Vagina (tissue), 2 donors: Measurements from ENCODE around the gene SOCS1.

Experiments
- CTCF ChIP-seq, 3 experiments: fragments of 450-650 bp in 2 of 3; fragments of 200-600 bp in 1 of 3; sonication (generic) in 1 of 3; IDR thresholded peaks; one replicate each; pipeline ENCODE4 v1.5.1; 2017 to 2019; ENCODE audit warnings: antibody characterized with exemption in 3 of 3, mild to moderate bottlenecking in 2 of 3, moderate library complexity in 2 of 3
- POLR2A ChIP-seq, 2 donors: fragments of 450-650 bp; IDR thresholded peaks; one replicate each; pipeline ENCODE4 v1.6.1; 2017; ENCODE audit warnings: antibody characterized with exemption in 2 of 2, mild to moderate bottlenecking in 2 of 2, moderate library complexity in 2 of 2
- POLR2AphosphoS5 ChIP-seq, 2 donors: sonication (generic); formaldehyde crosslinking; IDR thresholded peaks; one replicate each; pipeline ENCODE4 v1.9.0; 2017; ENCODE audit warnings: antibody characterized with exemption in 2 of 2, mild to moderate bottlenecking in 2 of 2, low read depth in 1 of 2; ENCODE audit not compliant: insufficient read depth in 1 of 2

DNA sequence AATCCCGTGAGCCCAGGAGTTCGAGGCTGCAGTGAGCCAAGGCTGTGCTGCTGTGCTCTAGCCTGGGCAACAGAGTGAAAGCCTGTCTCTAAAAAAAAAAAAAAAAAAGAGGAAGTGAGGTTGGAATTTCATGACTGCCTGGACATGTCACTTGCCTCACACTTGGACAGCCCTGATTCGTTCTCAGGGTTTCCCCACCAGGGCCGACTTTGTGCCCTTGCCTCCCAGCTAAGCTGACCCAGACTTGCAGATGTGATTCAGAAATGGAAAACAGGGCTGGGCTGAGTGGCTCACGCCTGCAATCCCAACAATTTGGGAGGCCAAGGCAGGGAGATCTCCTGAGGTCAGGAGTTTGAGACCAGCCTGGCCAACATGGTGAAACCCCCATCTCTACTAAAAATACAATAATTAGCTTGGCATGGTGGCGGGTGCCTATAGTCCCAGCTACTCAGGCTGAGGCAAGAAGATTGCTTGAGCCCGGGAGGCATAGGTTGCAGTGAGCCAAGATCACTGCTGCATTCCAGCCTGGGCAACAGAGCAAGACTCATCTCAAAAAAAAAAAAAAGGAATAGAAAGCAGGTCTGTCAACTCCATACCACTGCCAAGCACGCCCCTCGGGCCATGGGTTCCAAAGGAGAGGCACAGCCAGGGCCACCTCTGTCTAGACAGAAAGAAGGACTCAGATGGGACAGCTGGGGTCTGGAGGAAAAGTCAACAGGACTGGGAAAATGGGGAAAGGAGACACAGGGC is 46.9 kb downstream of the SOCS1 start:
- TF ChIP-seq CTCF (IDR thresholded peaks at IDR 0.05) = no peak
- no peak for TF ChIP-seq POLR2A (IDR thresholded peaks at IDR 0.05)
- no peak for TF ChIP-seq POLR2AphosphoS5 (IDR thresholded peaks at IDR 0.05; ENCODE audit: insufficient read depth in 1 of 2, low read depth in 1 of 2)
